ENCODE results near the gene CSRP1.

CSRP1 gene

DNA sequence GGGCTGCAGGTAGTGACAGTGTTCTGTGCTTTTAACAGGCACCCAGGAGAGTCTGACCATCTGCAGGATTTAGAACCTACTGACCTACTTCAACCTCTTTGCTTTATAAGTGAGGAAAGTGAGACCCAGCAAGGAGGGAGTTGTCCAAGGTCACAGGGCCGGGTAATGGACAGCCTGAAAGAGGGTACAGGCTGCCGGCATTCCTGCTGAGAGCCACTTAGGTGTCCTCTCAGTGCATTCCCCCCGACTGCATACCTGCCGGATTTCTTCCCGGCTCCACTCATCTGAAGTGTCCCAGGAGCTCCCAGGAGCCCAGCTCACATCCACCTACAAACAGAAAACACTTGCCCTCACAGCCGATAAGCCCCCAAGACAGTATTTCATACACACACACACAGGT is 51.8 kb downstream of the CSRP1 start:
- Histone ChIP-seq H3K4me3 (ENCODE audit: insufficient read depth, low read length, poor library complexity, severe bottlenecking) (no peak overlapping the region), H3K9me2 (replicated peaks; ENCODE audit: insufficient read depth, low read length) (no peaks in the 10 kb centered on the region), H4K20me1 (ENCODE audit: low read depth, low read length) (no peaks in the 10 kb centered on the region), H3K36me3 (ENCODE audit: low read length) (no peaks in the 10 kb centered on the region), H3K9ac (ENCODE audit: low read length) (no peak overlapping the region), H3F3A (ENCODE audit: insufficient read depth) (no peaks in the 10 kb centered on the region), H3K9me3 (ENCODE audit: insufficient read depth, low read length) (no peaks in the 10 kb centered on the region), H3K4me2 (ENCODE audit: low read depth, low read length, poor library complexity, severe bottlenecking) (no peak overlapping the region), H3K27ac (ENCODE audit: low read depth, low read length) (no peak overlapping the region), H3K27me3 (ENCODE audit: low read length) (no peaks in the 10 kb centered on the region), H3K79me2 (ENCODE audit: insufficient read depth, low read length) (no peaks in the 10 kb centered on the region), H2AFZ (ENCODE audit: low read depth, low read length, severe bottlenecking) (no peak overlapping the region)
- TF ChIP-seq, protein P1, sequence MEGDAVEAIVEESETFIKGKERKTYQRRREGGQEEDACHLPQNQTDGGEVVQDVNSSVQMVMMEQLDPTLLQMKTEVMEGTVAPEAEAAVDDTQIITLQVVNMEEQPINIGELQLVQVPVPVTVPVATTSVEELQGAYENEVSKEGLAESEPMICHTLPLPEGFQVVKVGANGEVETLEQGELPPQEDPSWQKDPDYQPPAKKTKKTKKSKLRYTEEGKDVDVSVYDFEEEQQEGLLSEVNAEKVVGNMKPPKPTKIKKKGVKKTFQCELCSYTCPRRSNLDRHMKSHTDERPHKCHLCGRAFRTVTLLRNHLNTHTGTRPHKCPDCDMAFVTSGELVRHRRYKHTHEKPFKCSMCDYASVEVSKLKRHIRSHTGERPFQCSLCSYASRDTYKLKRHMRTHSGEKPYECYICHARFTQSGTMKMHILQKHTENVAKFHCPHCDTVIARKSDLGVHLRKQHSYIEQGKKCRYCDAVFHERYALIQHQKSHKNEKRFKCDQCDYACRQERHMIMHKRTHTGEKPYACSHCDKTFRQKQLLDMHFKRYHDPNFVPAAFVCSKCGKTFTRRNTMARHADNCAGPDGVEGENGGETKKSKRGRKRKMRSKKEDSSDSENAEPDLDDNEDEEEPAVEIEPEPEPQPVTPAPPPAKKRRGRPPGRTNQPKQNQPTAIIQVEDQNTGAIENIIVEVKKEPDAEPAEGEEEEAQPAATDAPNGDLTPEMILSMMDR (IDR thresholded peaks at IDR 0.05; ENCODE audit: insufficient read depth, low read length, poor library complexity, severe bottlenecking), result no peak
- no peak for TF ChIP-seq EZH2phosphoT487 (conservative IDR thresholded peaks at IDR 0.05; ENCODE audit: low read length)

DNA sequence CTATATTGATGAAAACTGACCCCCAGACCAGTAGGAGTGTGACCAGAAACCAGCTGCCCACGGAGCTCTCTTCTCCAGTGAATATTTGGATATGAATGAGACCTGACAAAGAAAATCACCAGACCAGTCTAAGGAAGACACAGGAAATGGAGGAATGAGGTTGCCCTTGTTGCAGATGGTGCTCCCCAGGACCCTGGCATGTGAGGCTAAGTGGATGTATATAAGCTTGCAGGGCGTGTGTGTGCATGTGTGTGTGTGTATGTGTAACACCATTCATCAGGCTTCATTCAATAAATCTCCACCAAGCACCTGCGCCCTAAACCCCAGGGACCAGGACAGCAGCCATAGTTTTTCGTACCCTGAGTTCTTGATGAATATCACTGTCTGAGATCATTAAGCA is 52.3 kb downstream of the CSRP1 start:
- TF ChIP-seq, protein P1 (IDR thresholded peaks at IDR 0.05; ENCODE audit: insufficient read depth, low read length, poor library complexity, severe bottlenecking), result no peak
- no peak for TF ChIP-seq EZH2phosphoT487 (conservative IDR thresholded peaks at IDR 0.05; ENCODE audit: low read length)
- Histone ChIP-seq H3K79me2 (ENCODE audit: insufficient read depth, low read length) (no peaks in the 10 kb centered on the region), H3K9ac (ENCODE audit: low read length) (no peak overlapping the region), H3K4me3 (ENCODE audit: insufficient read depth, low read length, poor library complexity, severe bottlenecking) (no peak overlapping the region), H3F3A (ENCODE audit: insufficient read depth) (no peaks in the 10 kb centered on the region), H3K27ac (ENCODE audit: low read depth, low read length) (no peak overlapping the region), H3K4me2 (ENCODE audit: low read depth, low read length, poor library complexity, severe bottlenecking) (no peak overlapping the region), H3K9me3 (ENCODE audit: insufficient read depth, low read length) (no peaks in the 10 kb centered on the region), H4K20me1 (ENCODE audit: low read depth, low read length) (no peaks in the 10 kb centered on the region), H3K36me3 (ENCODE audit: low read length) (no peaks in the 10 kb centered on the region), H2AFZ (ENCODE audit: low read depth, low read length, severe bottlenecking) (no peak overlapping the region), H3K9me2 (replicated peaks; ENCODE audit: insufficient read depth, low read length) (no peaks in the 10 kb centered on the region), H3K27me3 (ENCODE audit: low read length) (no peaks in the 10 kb centered on the region)

DNA sequence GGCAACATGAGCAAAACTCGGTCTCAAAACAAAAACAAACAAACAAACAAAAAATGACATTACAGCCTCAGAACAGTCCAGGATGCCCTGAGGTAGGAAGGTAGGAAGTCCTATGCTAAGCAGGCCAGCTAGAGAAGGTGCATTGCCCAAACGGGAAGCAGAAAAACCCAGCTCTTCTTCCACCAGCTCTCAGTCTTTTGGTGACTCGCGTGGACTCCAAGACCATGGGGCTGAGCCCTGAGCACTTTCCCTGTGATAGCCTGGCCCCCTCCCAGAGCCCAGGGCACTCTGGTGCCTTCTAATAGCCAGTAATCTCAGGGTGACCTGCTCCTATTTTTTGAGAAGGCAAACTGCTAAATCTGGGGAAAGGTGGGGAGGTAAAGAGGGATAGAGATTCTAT is 54.1 kb downstream of the CSRP1 start:
- Histone ChIP-seq H3F3A (ENCODE audit: insufficient read depth) (no peaks in the 10 kb centered on the region), H3K27ac (ENCODE audit: low read depth, low read length) (no peak overlapping the region), H3K27me3 (ENCODE audit: low read length) (no peaks in the 10 kb centered on the region), H4K20me1 (ENCODE audit: low read depth, low read length) (no peaks in the 10 kb centered on the region), H3K9me2 (replicated peaks; ENCODE audit: insufficient read depth, low read length) (no peaks in the 10 kb centered on the region), H3K9ac (ENCODE audit: low read length) (no peak overlapping the region), H3K4me2 (ENCODE audit: low read depth, low read length, poor library complexity, severe bottlenecking) (no peak overlapping the region), H3K9me3 (ENCODE audit: insufficient read depth, low read length) (no peaks in the 10 kb centered on the region), H3K79me2 (ENCODE audit: insufficient read depth, low read length) (no peaks in the 10 kb centered on the region), H3K4me3 (ENCODE audit: insufficient read depth, low read length, poor library complexity, severe bottlenecking) (no peak overlapping the region), H3K36me3 (ENCODE audit: low read length) (no peaks in the 10 kb centered on the region), H2AFZ (ENCODE audit: low read depth, low read length, severe bottlenecking) (no peak overlapping the region)
- TF ChIP-seq EZH2phosphoT487 (conservative IDR thresholded peaks at IDR 0.05; ENCODE audit: low read length), result no peak
- TF ChIP-seq, protein P1 (IDR thresholded peaks at IDR 0.05; ENCODE audit: insufficient read depth, low read length, poor library complexity, severe bottlenecking), result no peak
